GM19043 (cell line): ENCODE data around the gene RRBP1.
A peak's percentile ranks its signal among the peaks of the same experiment; 100 is the strongest.

Experiments
- ATAC-seq: cut with Tn5 transposase; IDR thresholded peaks from one replicate; pipeline ENCODE4 v1.9.1; 2021; ENCODE audit warnings: low read depth; ENCODE audit not compliant: unreplicated experiment

The RRBP1 gene

DNA sequence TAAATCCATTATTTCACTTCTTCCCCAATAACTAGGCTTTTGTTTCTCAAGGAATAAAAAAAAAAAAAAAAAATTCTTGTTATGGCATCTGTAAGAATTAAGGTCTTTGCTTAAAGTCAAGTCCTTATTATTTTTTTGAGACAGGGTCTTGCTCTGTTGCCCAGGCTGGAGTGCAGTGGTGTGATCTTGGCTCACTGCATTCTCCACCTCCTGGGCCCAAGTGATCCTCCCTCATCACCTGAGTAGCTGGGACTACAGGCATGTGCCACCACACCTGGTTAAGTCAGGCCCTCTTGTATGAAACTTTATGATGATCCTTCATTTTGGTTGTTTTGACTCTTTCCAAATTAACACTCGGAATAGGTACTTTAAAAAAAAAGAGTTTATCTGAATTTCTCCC, 94.9 kb downstream of the RRBP1 start:
- ATAC-seq, result no peak

DNA sequence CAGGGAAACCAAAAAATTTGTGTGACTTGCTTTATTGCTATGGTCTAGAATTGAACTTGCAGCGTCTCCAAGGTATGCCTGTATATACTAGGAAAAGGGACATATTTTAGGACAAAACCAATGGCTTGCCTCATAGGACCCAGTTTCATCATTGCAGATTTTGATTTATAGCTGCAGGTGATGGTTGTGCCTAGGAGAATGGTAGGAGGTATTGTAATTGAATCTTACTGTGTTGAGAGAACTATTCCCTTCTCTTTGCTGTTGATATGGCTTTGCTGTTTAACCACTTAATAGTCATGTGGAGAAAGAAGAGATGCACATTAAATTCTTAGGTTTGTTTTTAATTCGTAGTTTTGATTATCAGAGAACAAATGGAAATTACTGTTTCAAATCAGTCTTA, 95.8 kb downstream of the RRBP1 start:
- ATAC-seq, result no peak

DNA sequence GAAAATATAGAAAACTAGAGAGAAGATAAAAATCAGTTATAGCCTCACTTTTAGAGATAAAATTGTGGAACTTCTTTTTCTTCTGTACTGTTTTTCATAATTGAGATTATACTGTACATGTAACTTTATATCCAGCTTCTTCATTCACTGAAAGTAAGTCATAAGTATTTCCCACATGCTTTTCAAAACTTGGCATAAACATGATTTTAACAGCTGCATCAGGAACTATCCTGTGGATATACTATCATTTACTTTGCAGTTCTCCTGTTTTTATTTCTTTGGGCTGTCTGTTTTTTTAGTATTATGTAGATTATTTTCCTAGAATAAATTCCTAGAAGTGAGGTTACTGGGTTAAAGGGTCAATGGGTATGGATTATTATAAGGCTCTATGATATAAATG, 97.4 kb downstream of the RRBP1 start:
- ATAC-seq, result no peak

GRCh38 chr20:17583126-17583525, 98.9 kb downstream of the RRBP1 start:
- no peak for ATAC-seq

DNA sequence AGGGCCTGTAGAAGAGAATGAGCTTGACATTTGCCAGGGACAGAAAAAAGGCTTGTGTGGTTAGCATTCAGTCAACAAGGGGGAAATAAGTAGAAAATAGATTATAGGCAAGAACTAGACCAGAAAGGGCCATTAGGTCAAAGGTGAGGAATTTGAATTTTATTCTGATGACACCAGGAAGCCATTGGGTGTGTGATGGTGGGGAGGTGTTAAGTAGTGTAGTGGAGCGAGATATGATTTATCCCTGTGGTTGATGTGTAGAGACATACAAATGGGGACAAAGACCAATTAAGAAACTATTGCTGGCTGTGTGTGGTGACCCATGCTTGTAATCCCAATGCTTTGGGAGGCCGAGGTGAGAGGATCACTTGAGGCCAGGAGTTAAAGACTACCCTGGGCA, 101.1 kb downstream of the RRBP1 start:
- no peak for ATAC-seq

- no peak for ATAC-seq
Measured at GRCh38 chr20:17579369-17580039, 102.5 kb downstream of the RRBP1 start.

- no peak for ATAC-seq
Measured at GRCh38 chr20:17576215-17576614, 105.8 kb downstream of the RRBP1 start.

DNA sequence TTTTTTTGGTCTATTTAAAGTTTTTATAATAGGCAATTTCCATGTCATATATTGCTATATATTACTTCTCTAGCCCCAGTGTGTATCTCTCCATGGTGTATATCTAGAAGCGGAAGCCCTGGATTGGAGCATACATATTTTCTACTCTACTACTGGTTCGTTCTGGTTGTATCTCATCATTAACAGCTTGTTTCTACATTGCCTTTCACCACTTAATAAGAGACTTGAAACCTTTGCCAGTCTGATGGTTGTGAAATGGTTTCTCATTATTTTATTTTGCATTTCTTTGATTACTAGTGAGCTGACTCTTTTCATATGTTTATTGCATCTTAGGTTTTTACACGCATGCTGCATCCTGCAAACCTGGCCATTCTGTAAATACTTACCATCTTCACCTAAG, 108.6 kb downstream of the RRBP1 start:
- no peak for ATAC-seq

GRCh38 chr20:17572034-17572638, 109.9 kb downstream of the RRBP1 start:
- no peak for ATAC-seq

DNA sequence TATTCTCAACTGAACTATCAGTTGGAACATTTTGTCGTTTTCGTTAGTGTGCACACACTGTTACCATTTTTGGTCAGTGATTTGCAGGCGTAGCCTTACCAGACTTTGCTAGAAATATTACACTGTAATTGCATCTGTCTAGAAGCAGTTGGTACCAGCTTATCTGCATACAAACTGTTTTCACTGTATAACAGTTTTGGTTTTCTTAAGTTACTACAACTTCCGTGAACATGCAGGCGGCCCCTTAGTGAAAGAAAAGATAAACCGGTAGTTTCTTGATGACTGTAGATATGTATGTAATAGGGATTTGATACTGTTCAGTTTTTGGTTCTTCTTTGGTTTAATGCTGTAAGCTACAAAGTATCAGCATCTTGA, 110.9 kb downstream of the RRBP1 start:
- no peak for ATAC-seq

DNA sequence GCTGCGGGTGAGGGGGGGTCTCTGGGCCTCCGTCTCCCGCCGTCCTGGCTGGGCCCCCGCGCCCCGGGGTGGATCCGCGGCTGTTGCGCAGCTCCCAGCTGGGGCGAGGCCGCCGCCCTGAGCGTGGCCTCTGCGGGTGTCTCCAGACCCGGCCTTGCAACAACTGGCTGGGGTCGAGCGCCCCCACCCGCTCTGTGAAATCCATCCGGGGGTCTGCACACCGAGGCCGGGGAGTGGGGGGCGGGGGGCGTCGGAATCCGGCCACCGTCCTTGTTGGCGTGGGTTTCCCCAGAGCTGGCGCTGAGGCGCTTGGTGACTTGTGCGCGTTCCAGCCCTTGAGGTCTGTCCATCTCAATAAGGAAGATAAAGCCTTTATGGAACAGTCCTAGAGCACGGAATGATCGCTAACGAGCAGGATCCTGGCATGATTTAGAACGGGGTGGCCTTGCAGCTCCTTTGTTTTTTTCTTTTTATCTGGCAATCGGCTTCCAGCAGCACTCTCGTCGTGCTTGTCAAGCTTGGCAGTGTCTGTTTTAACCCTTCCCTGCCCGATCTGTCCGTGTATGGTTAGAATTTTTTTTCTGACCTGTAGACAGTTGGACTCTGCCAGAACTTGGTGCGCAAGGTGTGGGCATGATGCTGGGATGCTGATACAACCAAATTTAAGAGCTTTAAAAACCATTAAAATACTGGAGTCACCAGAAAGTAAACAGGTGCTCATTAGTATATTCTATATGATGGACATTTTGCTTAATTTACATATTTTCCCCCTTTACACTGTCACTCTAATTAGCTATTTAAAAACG, 111.5 kb downstream of the RRBP1 start:
- no peak for ATAC-seq

GRCh38 chr20:17569616-17570346, 112.3 kb downstream of the RRBP1 start, which contains the start of gene DSTN:
Gene DSTN, plus strand, starts transcription at chr20:17570075. Its CDS starts 134 bp downstream, at chr20:17570209.
- ATAC-seq, result peak; percentile 89

GRCh38 chr20:17568972-17569521, 113.0 kb downstream of the RRBP1 start:
- no peak for ATAC-seq

GRCh38 chr20:17568045-17568788, 113.8 kb downstream of the RRBP1 start:
- no peak for ATAC-seq

- ATAC-seq, result no peak
Measured at GRCh38 chr20:17566345-17566744, 115.7 kb downstream of the RRBP1 start.

DNA sequence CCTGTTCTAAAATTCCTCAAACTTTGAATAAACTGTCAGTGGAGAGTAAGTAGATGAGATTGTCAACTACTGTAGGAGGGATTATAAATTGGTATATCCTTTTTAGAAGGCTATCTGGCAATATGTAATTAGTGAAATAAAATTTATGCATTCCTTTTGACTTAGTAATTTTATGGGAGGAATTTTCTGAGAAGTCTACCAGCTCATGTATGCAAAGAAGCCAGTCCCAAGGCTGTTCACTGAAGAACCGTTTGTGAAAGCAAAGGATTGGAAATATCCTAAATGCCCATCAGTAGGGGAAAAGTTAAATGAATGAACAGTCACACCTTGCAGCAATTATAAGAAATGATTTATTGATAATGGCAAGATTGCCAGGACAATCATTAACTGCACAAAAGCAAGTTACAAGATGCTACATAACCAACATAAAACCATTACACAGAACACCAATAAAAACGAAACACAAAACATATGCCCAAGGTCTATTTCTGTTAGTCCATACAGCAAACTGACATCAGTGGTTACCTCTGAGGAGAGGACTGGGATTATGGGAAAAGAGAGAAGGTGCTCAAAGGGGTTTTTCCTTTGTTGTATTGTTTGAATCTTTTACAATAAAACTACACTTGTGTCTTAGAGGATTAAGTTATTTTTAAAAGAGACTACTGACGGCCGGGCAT, 116.7 kb downstream of the RRBP1 start:
- no peak for ATAC-seq
